SK-N-SH treated with all-trans-retinoic acid at 6 μM for 48 hours (cell line): ENCODE data around the gene TPBG.

Source experiments
- ATAC-seq: fragments of 200-7000 bp; cut with Tn5 transposase; 3 replicates; pipeline ENCODE4 v1.9.1; 2020; ENCODE audit warnings: mild to moderate bottlenecking, moderate library complexity
- BACH2 ChIP-seq: fragments of 250-450 bp; sonication (Bioruptor Pico); IDR thresholded peaks from 2 replicates; pipeline ENCODE4 v1.9.0; 2021; ENCODE audit warnings: mild to moderate bottlenecking, borderline replicate concordance
- CSDC2 ChIP-seq: fragments of 250-450 bp; sonication (Bioruptor Pico); IDR thresholded peaks from 2 replicates; pipeline ENCODE4 v1.5.0; 2020; ENCODE audit warnings: mild to moderate bottlenecking, moderate library complexity
- ESRRG ChIP-seq: fragments of 250-450 bp; sonication (Bioruptor Pico); IDR thresholded peaks from 2 replicates; pipeline ENCODE4 v1.6.1; 2021; ENCODE audit warnings: mild to moderate bottlenecking
- GLIS3 ChIP-seq: fragments of 250-450 bp; sonication (Bioruptor Pico); IDR thresholded peaks from 2 replicates; pipeline ENCODE4 v1.5.0; 2020; ENCODE audit warnings: mild to moderate bottlenecking, moderate library complexity
- ISL1 ChIP-seq: fragments of 250-450 bp; sonication (Bioruptor Pico); IDR thresholded peaks from 2 replicates; pipeline ENCODE4 v2.1.2; 2022; ENCODE audit warnings: mild to moderate bottlenecking, moderate library complexity
- PPARA ChIP-seq: fragments of 250-450 bp; sonication (Bioruptor Pico); IDR thresholded peaks from 2 replicates; pipeline ENCODE4 v1.5.0; 2020; ENCODE audit warnings: mild to moderate bottlenecking, borderline replicate concordance
- RARB ChIP-seq: fragments of 250-450 bp; sonication (Bioruptor Pico); IDR thresholded peaks from 2 replicates; pipeline ENCODE4 v1.8.0; 2021; ENCODE audit warnings: mild to moderate bottlenecking, moderate library complexity
- SNAI2 ChIP-seq: fragments of 250-450 bp; sonication (Bioruptor Pico); IDR thresholded peaks from 2 replicates; pipeline ENCODE4 v1.5.0; 2020; ENCODE audit warnings: mild to moderate bottlenecking, moderate library complexity
- TCF4 ChIP-seq: fragments of 250-450 bp; sonication (Bioruptor Pico); IDR thresholded peaks from 2 replicates; pipeline ENCODE4 v1.8.0; 2021; ENCODE audit warnings: mild to moderate bottlenecking, moderate library complexity, borderline replicate concordance
- TOX ChIP-seq: fragments of 250-450 bp; sonication (Bioruptor Pico); IDR thresholded peaks from 2 replicates; pipeline ENCODE4 v1.8.0; 2021; ENCODE audit warnings: mild to moderate bottlenecking, moderate library complexity, borderline replicate concordance
- ZC3H10 ChIP-seq: fragments of 250-450 bp; sonication (Bioruptor Pico); IDR thresholded peaks from 2 replicates; pipeline ENCODE4 v1.5.1; 2021; ENCODE audit warnings: mild to moderate bottlenecking, moderate library complexity
- ZFP3 ChIP-seq: fragments of 250-450 bp; sonication (Bioruptor Pico); IDR thresholded peaks from 2 replicates; pipeline ENCODE4 v1.5.0; 2020; ENCODE audit warnings: mild to moderate bottlenecking, moderate library complexity
- ZFP30 ChIP-seq: fragments of 450-650 bp; formaldehyde crosslinking; IDR thresholded peaks from 2 replicates; pipeline ENCODE4 v1.5.0; 2022; ENCODE audit warnings: mild to moderate bottlenecking, moderate library complexity
- ZNF70 ChIP-seq: fragments of 450-650 bp; formaldehyde crosslinking; IDR thresholded peaks from 2 replicates; pipeline ENCODE4 v1.5.0; 2020; ENCODE audit warnings: mild to moderate bottlenecking, moderate library complexity
- ZNF8 ChIP-seq: fragments of 450-650 bp; formaldehyde crosslinking; IDR thresholded peaks from 2 replicates; pipeline ENCODE4 v1.5.0; 2020; ENCODE audit warnings: mild to moderate bottlenecking, moderate library complexity
- TF ChIP-seq, protein P1 (sequence below): fragments of 250-450 bp; sonication (Bioruptor Pico); IDR thresholded peaks from 2 replicates; pipeline ENCODE4 v1.5.1; 2020; ENCODE audit warnings: low read depth, mild to moderate bottlenecking, moderate library complexity
- TF ChIP-seq, protein P2 (sequence below): fragments of 250-450 bp; sonication (Bioruptor Pico); IDR thresholded peaks from 2 replicates; pipeline ENCODE4 v1.5.0; 2020; ENCODE audit warnings: mild to moderate bottlenecking, moderate library complexity
- TF ChIP-seq, protein P3 (sequence below): fragments of 250-450 bp; sonication (Bioruptor Pico); IDR thresholded peaks from 2 replicates; pipeline ENCODE4 v1.8.0; 2020; ENCODE audit warnings: mild to moderate bottlenecking, moderate library complexity, borderline replicate concordance
- TF ChIP-seq, protein P4 (sequence below): fragments of 250-450 bp; sonication (Bioruptor Pico); IDR thresholded peaks from 2 replicates; pipeline ENCODE4 v1.8.0; 2021; ENCODE audit warnings: low read depth, mild to moderate bottlenecking, moderate library complexity, borderline replicate concordance

Gene TPBG

DNA sequence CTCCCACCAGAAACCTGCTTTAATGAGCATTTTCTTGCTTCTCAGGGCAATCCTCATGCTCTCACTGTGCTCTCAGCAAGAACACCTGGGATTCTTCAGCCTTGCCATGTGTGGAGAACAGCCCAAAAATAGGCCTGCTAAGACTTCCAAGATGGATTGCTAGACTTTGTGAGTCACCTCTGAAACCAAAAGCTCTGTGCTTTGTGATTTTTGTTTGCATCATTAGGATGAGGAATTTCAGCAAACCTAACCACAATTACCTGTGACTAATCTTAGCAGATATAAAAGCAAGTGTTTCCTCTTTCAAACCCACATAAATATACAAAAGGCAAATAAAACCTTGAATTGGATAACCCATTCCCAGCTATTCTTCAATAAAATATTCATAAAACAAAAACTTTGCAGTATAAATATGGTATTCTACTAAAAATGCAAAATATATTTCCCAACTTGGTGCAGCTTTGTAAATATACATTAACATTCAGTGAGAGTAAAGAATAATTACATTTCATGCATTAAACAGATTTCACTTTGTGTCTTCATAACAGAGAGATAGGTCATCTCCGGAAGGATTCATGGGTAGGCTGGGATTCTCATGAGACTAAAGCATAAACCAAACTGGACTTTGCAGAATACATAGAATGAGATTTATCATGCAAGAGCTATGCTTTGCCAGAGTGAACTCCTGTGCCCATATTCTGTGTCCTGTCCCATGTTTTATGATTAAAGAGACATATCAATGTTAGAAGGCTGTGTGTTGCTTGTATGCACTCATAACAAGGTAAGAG lies 33.5 kb downstream of the TPBG start:
- TF ChIP-seq PPARA: no peak
- peak; percentile 61 for TF ChIP-seq ISL1
- peak; percentile 71; the same call in 1 of the 2 replicates for TF ChIP-seq ZC3H10
- no peak for TF ChIP-seq ESRRG (CRISPR knock-in tag)
- no peak for TF ChIP-seq RARB (CRISPR knock-in tag)
- TF ChIP-seq TOX (CRISPR knock-in tag): peak; percentile 93; the same call in 1 of the 2 replicates
- ATAC-seq: peak; percentile 81

DNA sequence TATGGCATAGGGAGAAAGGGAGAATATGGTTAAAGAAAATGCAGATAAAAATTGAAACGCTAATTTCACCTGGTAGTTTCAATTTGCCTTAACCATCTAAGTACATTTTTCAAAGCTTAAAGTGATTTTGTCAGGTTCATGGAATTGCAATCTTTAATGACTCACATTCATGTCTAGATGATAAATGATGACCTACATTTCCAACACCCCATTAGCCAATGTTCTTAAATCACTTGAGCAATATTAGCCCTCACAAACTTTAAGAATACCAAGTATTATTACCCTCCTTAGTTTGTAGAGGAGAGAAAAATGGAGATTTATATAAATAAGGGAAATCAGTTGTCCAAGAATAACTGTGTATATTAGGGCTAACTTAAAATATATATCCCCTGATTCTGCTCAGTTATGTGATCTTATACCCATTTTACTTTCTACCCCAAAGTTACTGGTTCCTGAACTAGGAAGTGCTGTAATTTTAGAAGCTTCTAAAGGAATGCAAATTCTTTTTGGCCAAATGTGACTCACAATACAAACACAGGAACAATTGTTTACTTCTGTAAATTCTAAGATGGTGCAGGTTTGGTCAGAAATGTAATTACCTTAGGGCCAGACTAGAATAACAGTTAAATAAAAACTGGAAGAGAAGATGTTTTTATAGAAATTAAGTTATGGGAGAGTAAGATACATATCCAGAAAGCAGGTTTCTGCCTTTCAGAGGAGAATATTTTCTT lies 34.5 kb downstream of the TPBG start:
- peak; percentile 56 for ATAC-seq
- TF ChIP-seq ZC3H10 (peak; percentile 77), ISL1 (peak; percentile 89), ESRRG (CRISPR knock-in tag) (no peak), TOX (CRISPR knock-in tag) (peak; percentile 75; the same call in 1 of the 2 replicates)

DNA sequence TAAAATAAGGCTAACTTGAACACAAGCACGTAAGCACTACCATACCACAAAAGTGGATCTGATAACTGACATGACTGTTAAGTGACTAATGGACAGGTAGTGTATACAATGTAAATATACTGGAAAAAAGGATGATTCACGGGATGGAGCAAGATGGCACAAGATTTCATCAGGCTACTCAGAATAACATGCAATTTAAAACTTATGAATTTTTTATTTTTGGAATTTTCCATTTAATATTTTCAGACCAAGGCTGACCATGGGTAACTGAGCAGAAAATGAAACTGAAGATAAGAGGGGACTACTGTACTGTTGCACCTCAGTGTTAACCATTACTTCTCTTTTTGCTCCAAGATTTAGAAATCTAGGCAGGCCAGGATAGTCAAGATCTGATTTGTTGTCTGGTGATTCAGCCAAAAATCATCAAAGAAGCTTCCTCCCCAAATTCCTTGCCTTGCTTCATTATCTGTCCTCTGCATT lies 45.4 kb downstream of the TPBG start:
- TF ChIP-seq ZFP30 (no peak), PPARA (no peak), CSDC2 (CRISPR knock-in tag) (no peak), ZC3H10 (no peak), BACH2 (CRISPR knock-in tag) (no peak), TCF4 (CRISPR knock-in tag) (no peak), RARB (CRISPR knock-in tag) (no peak), ZFP3 (CRISPR knock-in tag) (no peak), SNAI2 (CRISPR knock-in tag) (no peak), ZNF70 (CRISPR knock-in tag) (no peak), ZNF8 (CRISPR knock-in tag) (no peak)
- TF ChIP-seq, protein P1, sequence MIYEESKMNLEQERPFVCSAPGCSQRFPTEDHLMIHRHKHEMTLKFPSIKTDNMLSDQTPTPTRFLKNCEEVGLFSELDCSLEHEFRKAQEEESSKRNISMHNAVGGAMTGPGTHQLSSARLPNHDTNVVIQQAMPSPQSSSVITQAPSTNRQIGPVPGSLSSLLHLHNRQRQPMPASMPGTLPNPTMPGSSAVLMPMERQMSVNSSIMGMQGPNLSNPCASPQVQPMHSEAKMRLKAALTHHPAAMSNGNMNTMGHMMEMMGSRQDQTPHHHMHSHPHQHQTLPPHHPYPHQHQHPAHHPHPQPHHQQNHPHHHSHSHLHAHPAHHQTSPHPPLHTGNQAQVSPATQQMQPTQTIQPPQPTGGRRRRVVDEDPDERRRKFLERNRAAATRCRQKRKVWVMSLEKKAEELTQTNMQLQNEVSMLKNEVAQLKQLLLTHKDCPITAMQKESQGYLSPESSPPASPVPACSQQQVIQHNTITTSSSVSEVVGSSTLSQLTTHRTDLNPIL (CRISPR knock-in tag): no peak
- TF ChIP-seq, protein P2, sequence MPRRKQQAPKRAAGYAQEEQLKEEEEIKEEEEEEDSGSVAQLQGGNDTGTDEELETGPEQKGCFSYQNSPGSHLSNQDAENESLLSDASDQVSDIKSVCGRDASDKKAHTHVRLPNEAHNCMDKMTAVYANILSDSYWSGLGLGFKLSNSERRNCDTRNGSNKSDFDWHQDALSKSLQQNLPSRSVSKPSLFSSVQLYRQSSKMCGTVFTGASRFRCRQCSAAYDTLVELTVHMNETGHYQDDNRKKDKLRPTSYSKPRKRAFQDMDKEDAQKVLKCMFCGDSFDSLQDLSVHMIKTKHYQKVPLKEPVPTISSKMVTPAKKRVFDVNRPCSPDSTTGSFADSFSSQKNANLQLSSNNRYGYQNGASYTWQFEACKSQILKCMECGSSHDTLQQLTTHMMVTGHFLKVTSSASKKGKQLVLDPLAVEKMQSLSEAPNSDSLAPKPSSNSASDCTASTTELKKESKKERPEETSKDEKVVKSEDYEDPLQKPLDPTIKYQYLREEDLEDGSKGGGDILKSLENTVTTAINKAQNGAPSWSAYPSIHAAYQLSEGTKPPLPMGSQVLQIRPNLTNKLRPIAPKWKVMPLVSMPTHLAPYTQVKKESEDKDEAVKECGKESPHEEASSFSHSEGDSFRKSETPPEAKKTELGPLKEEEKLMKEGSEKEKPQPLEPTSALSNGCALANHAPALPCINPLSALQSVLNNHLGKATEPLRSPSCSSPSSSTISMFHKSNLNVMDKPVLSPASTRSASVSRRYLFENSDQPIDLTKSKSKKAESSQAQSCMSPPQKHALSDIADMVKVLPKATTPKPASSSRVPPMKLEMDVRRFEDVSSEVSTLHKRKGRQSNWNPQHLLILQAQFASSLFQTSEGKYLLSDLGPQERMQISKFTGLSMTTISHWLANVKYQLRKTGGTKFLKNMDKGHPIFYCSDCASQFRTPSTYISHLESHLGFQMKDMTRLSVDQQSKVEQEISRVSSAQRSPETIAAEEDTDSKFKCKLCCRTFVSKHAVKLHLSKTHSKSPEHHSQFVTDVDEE: no peak
- TF ChIP-seq, protein P3, sequence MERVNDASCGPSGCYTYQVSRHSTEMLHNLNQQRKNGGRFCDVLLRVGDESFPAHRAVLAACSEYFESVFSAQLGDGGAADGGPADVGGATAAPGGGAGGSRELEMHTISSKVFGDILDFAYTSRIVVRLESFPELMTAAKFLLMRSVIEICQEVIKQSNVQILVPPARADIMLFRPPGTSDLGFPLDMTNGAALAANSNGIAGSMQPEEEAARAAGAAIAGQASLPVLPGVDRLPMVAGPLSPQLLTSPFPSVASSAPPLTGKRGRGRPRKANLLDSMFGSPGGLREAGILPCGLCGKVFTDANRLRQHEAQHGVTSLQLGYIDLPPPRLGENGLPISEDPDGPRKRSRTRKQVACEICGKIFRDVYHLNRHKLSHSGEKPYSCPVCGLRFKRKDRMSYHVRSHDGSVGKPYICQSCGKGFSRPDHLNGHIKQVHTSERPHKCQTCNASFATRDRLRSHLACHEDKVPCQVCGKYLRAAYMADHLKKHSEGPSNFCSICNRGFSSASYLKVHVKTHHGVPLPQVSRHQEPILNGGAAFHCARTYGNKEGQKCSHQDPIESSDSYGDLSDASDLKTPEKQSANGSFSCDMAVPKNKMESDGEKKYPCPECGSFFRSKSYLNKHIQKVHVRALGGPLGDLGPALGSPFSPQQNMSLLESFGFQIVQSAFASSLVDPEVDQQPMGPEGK (CRISPR knock-in tag): no peak
- no peak; the same call in 1 of the 3 replicates for ATAC-seq

DNA sequence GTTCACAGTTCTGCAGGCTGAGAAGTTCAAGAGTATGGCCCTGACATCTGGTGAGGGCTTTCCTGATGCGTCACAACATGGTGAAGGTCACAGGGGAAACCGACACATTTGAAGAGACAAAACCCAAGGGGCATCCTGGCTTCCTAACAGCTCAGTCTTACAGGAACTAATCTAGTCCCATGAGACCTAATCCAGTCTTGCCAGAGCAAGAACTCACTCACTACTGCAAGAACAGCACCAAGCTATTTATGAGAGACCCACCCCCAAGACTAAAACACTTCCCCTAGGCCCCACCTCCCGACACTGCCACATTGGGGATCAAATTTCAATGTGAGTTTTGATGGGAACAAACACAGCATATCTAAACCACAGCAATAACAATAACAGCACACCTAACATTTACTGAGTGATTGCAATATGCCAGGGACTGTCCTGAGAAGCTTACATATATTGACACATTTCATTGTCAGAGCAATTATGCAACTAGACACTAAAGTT lies 46.6 kb downstream of the TPBG start:
- no peak for ATAC-seq
- TF ChIP-seq RARB (CRISPR knock-in tag) (no peak), TCF4 (CRISPR knock-in tag) (no peak), ZFP3 (CRISPR knock-in tag) (no peak), ZC3H10 (no peak)

DNA sequence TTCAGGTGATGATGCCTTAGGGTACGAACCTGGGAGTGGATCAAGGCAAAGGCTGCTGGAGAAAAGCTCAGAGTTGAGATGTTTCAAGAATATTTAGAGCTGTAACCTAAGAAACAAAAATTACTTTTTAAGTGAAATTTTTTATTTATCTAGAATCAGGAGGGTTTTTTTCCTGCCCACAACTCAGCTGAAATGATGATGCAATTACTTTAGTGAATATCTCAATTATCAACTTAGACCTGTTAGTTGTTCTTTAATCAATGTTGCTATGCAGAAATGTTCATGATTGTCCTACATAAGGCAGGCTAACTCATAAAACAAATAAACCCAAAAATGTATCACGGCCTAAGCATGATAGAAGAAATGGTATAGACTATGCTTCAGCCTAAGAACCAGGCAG lies 50.3 kb downstream of the TPBG start:
- ATAC-seq: no peak
- TF ChIP-seq ZFP3 (CRISPR knock-in tag): no peak
- TF ChIP-seq CSDC2 (CRISPR knock-in tag): no peak
- TF ChIP-seq, protein P4, sequence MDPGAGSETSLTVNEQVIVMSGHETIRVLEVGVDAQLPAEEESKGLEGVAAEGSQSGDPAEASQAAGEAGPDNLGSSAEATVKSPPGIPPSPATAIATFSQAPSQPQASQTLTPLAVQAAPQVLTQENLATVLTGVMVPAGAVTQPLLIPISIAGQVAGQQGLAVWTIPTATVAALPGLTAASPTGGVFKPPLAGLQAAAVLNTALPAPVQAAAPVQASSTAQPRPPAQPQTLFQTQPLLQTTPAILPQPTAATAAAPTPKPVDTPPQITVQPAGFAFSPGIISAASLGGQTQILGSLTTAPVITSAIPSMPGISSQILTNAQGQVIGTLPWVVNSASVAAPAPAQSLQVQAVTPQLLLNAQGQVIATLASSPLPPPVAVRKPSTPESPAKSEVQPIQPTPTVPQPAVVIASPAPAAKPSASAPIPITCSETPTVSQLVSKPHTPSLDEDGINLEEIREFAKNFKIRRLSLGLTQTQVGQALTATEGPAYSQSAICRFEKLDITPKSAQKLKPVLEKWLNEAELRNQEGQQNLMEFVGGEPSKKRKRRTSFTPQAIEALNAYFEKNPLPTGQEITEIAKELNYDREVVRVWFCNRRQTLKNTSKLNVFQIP: no peak
- TF ChIP-seq TOX (CRISPR knock-in tag): no peak
- TF ChIP-seq PPARA: no peak
- TF ChIP-seq ZNF8 (CRISPR knock-in tag): no peak
- TF ChIP-seq GLIS3 (CRISPR knock-in tag): no peak
- TF ChIP-seq SNAI2 (CRISPR knock-in tag): no peak
- TF ChIP-seq, protein P2: no peak
